ENCODE data around the gene TAF4.
"Not testable (repeated sequence)": the region's sequence is repeated elsewhere in the genome, so short reads cannot be mapped to it uniquely, and the experiment has no call there.

TAF4 gene

GRCh38 chr20:62071669-62072430 is 6.2 kb upstream of the TAF4 start:
- DNase-seq = not testable (repeated sequence)

GRCh38 chr20:62069741-62070216 is 4.1 kb upstream of the TAF4 start:
- DNase-seq = no peak

- DNase-seq = no peak
Measured at GRCh38 chr20:62068997-62069396, 3.3 kb upstream of the TAF4 start.

GRCh38 chr20:62067547-62068260 is 2.0 kb upstream of the TAF4 start:
- DNase-seq = no peak

GRCh38 chr20:62066983-62067433 is 1.3 kb upstream of the TAF4 start:
- DNase-seq = no peak

- DNase-seq = no peak
Measured at GRCh38 chr20:62066339-62066982, 780 bp upstream of the TAF4 start.

GRCh38 chr20:62064770-62065673 is 659 bp downstream of the TAF4 start:
- DNase-seq = no peak

- no peak for DNase-seq
Measured at GRCh38 chr20:62063981-62064769, 1.5 kb downstream of the TAF4 start.

GRCh38 chr20:62063315-62063980 is 2.2 kb downstream of the TAF4 start:
- DNase-seq = no peak

- DNase-seq = no peak
Measured at GRCh38 chr20:62062661-62063314, 2.9 kb downstream of the TAF4 start.

GRCh38 chr20:62061851-62062423 is 3.7 kb downstream of the TAF4 start:
- DNase-seq = no peak

- DNase-seq = no peak
Measured at GRCh38 chr20:62060631-62061541, 4.8 kb downstream of the TAF4 start.

GRCh38 chr20:62059920-62060630 is 5.6 kb downstream of the TAF4 start:
- DNase-seq = no peak

- DNase-seq = no peak
Measured at GRCh38 chr20:62059401-62059800, 6.3 kb downstream of the TAF4 start.

- no peak for DNase-seq
Measured at GRCh38 chr20:62058941-62059340, 6.7 kb downstream of the TAF4 start.

- DNase-seq = no peak
Measured at GRCh38 chr20:62056975-62057374, 8.7 kb downstream of the TAF4 start.

GRCh38 chr20:62056377-62056776 is 9.3 kb downstream of the TAF4 start:
- DNase-seq = no peak

- not testable (repeated sequence) for DNase-seq
Measured at GRCh38 chr20:62055862-62056115, 9.9 kb downstream of the TAF4 start.

All from activated effector memory CD4-positive, alpha-beta T cell treated with Interleukin-2 at 50 U/mL for 16 hours (primary cell).